ENCODE measurements around the gene NFKB1. TPM values are rescaled to one million over a fixed set of nuclear protein-coding genes. Genes with fewer than 3 reads are reported as not detected.
"Not testable (repeated sequence)": the region's sequence is repeated elsewhere in the genome, so short reads cannot be mapped to it uniquely, and the experiment has no call there.

Gene NFKB1
- total RNA-seq, 1 experiment from 2014 or later: 24.7 TPM

DNA sequence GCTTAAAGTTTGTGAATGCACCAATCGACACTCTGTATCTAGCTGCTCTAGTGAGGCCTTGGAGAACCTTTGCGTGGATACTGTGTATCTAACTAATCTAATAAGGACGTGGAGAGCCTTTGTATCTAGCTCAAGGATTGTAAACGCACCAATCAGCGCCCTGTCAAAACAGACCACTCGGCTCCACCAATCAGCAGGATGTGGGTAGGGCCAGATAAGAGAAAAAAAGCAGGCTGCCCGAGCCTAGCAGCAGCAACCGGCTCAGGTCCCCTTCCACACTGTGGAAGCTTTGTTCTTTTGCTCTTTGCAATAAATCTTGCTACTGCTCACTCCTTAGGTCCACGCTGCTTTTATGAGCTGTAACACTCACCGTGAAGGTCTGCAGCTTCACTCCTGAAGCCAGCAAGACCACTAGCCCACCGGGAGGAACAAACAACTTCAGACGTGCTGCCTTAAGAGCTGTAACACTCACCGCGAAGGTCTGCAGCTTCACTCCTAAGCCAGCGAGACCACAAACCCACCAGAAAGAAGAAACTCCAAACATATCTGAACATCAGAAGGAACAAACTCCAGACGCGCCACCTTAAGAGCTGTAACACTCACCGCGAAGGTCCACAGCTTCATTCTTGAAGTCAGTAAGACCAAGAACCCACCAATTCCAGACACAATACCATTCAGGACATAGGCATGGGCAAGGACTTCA is 17.0 kb upstream of the NFKB1 start:
- H3K36me3 ChIP-seq, DNase-seq, H3K4me3 ChIP-seq, H3K9me3 ChIP-seq, H3K27me3 ChIP-seq: not testable (repeated sequence)

DNA sequence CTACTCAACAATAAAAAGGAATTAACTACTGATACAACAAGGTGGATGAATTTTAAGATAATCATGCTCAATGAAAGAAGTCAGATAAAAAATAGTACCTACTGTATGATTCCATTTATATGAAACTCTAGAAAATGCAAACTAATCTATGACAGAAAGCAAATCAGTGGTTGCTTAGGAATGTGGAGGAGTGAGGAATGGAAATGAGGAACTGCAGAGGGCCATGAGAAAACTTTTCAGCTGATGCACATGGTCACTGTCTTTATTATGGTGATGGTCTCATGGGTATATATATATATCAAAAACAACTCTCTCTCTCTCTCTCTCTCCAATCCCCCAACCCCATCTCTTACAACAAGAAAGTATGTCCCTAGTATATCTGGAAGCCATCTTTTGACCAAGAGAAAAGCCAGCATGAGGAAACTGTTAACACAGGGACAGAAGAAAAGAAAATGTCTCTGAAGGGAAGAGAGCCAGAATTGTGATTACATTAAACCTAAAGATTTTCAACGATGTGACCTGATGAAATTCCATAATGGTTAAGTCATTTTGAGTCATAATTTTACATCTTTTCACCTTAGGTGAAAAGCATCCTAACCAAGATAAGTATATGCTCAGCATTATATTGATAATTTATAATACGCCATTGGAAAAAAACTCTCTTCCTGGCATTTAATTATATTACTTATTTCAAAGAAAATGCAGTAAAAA is 8.5 kb upstream of the NFKB1 start:
- DNase-seq: no peak
- Histone ChIP-seq H3K36me3 (no peaks in the 10 kb centered on the region), H3K27me3 (no peaks in the 10 kb centered on the region), H3K4me3 (no peak overlapping the region), H3K9me3 (no peaks in the 10 kb centered on the region)

DNA sequence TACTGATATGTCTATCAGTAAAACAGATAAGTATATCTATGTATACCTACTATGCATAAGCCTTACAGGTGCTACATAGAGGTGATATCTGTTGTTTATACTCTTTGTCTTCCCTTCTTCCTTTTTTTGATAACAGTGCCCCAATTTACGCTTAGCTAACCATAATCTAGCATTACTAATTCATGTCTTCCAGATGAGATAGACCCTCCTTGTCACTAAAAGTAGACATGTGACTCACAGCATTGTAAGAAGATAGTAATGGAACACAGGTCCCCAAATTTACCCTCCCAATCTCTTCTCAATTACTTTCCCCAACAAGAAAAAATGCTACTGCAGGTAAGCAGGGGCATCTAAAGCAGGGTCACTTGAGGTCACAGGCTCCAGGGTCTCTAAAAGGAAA is 7.9 kb upstream of the NFKB1 start:
- Histone ChIP-seq H3K4me3 (no peak overlapping the region), H3K9me3 (no peaks in the 10 kb centered on the region), H3K36me3 (no peaks in the 10 kb centered on the region), H3K27me3 (no peaks in the 10 kb centered on the region)
- DNase-seq: no peak

DNA sequence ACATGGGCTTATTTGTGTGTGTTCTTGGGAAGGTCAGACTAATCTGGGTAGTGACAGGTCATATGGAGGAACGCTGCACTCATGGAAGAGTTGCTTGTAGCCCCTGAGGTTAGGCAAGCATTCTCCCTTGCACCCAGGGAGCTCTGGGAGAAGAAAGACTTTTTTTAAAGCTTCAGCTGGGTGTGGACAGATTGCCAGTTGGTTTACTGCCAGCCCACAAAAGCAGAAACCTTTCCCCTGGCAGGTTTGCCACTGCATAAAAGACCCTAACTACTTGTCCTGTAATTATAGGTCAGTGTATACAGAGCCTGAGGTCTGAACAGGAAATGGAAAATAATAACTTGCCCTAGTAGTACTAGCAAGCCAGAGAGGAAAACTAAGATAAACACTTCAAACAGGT is 7.4 kb upstream of the NFKB1 start:
- Histone ChIP-seq H3K36me3 (no peaks in the 10 kb centered on the region), H3K9me3 (no peaks in the 10 kb centered on the region), H3K27me3 (no peaks in the 10 kb centered on the region), H3K4me3 (no peak overlapping the region)
- no peak for DNase-seq

DNA sequence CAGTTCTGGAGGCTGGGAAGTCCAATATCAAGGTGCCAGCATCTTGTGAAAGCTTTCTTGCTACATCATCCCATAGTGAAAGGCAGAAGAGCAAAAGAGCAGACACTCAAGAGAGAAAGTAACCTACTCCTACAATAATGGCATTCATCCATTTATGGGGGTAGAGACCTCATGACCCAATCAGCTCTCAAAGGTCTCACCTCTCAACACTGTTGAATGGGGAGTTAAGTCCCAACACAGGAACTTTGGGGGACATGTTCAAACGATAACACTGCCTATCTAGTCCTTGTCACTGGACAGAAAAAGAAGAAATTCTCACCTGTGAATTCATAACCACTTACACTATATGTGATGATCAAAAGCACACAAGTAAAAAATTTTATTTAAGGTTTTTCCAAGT is 6.6 kb upstream of the NFKB1 start:
- DNase-seq: no peak
- H3K4me3 ChIP-seq: no peak overlapping the region
- H3K9me3 ChIP-seq: no peaks in the 10 kb centered on the region
- H3K27me3 ChIP-seq: no peaks in the 10 kb centered on the region
- H3K36me3 ChIP-seq: no peaks in the 10 kb centered on the region

GRCh38 chr4:102497986-102498385 is 3.2 kb upstream of the NFKB1 start:
- no peaks in the 10 kb centered on the region for H3K36me3 ChIP-seq
- H3K27me3 ChIP-seq: no peaks in the 10 kb centered on the region
- no peaks in the 10 kb centered on the region for H3K9me3 ChIP-seq
- DNase-seq: no peak
- H3K4me3 ChIP-seq: no peak overlapping the region

DNA sequence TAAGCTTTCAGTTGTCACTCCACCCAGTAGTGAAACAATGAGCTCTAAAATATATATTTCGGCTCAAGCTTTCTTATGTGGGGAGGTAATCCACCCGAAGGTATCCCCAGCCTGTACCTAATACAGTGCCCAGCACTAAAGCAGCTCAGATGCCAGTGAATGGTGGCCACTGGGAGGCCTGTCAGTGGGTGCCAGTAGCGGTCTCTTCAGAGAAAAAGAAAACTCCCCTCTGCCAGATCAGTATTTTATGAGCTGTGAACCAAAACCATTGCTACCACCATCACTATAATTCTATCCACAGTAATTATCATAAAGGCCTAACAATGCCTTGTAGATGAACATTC is 835 bp upstream of the NFKB1 start:
- no peaks in the 10 kb centered on the region for H3K27me3 ChIP-seq
- peak overlapping the region; percentile 87 for H3K4me3 ChIP-seq
- no peaks in the 10 kb centered on the region for H3K9me3 ChIP-seq
- peak; percentile 16 for DNase-seq
- no peaks in the 10 kb centered on the region for H3K36me3 ChIP-seq

DNA sequence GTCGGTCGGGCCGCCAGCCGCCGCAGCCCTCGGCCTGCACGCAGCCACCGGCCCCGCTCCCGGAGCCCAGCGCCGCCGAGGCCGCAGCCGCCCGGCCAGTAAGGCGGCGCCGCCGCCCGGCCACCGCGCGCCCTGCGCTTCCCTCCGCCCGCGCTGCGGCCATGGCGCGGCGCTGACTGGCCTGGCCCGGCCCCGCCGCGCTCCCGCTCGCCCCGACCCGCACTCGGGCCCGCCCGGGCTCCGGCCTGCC is 213 bp downstream of the NFKB1 start:
- Histone ChIP-seq H3K36me3 (no peaks in the 10 kb centered on the region), H3K27me3 (no peaks in the 10 kb centered on the region), H3K4me3 (peak overlapping the region; percentile 87), H3K9me3 (no peaks in the 10 kb centered on the region)
- no peak for DNase-seq

GRCh38 chr4:102502543-102502818 is 1.3 kb downstream of the NFKB1 start:
- Histone ChIP-seq H3K9me3 (no peaks in the 10 kb centered on the region), H3K36me3 (no peaks in the 10 kb centered on the region), H3K27me3 (no peaks in the 10 kb centered on the region), H3K4me3 (peak overlapping the region; percentile 87)
- no peak for DNase-seq

DNA sequence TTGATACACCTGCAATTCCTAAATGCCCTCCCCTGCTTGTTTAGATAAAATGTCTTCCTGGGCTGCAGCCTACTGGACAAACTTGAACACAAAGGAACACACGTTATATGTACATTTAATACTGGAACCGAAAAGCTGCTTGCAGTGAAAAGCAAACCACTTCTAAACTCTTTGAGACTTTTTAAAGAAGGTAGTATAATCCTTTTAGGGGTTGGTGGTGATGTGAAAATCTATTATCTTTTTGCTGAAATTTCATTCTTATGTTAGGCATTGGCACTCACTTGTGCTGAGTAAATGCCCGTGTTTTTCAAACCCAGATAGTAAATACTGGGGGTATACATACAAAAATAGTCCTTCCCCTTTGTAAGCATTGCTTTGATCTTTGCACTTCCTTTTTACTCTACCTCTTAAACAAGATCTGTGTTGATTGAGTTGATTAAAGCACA is 2.2 kb downstream of the NFKB1 start:
- Histone ChIP-seq H3K9me3 (no peaks in the 10 kb centered on the region), H3K4me3 (peak overlapping the region; percentile 87), H3K36me3 (no peaks in the 10 kb centered on the region), H3K27me3 (no peaks in the 10 kb centered on the region)
- DNase-seq: no peak

GRCh38 chr4:102503831-102504786 is 3.0 kb downstream of the NFKB1 start:
- DNase-seq: no peak
- Histone ChIP-seq H3K4me3 (peak overlapping the region; percentile 87), H3K9me3 (no peaks in the 10 kb centered on the region), H3K36me3 (no peaks in the 10 kb centered on the region), H3K27me3 (no peaks in the 10 kb centered on the region)

- DNase-seq: no peak
- Histone ChIP-seq H3K36me3 (no peaks in the 10 kb centered on the region), H3K27me3 (no peaks in the 10 kb centered on the region), H3K4me3 (no peak overlapping the region), H3K9me3 (no peaks in the 10 kb centered on the region)
These were observed 3.8 kb downstream of the NFKB1 start for GRCh38 chr4:102504941-102505340.

DNA sequence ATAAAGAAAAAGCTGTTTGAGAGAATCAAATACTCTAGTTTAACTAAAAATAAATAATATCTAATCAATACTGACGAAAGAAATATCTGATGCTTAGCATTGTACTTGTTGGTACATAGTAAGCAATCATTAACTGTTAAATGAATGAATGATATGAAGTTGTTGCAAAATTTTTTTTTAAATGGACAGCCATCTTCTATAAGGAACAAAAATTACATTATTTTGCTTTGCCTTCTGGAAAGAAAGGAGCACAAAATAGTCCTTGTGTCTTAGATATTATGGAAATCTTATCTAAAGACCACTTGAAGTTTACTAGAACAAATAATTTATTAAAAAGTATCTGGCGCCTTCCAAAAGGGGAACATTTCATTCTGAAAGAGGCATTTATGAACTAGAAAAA is 4.5 kb downstream of the NFKB1 start:
- H3K4me3 ChIP-seq: no peak overlapping the region
- no peaks in the 10 kb centered on the region for H3K9me3 ChIP-seq
- no peaks in the 10 kb centered on the region for H3K27me3 ChIP-seq
- no peaks in the 10 kb centered on the region for H3K36me3 ChIP-seq
- no peak for DNase-seq

GRCh38 chr4:102506523-102506922 is 5.4 kb downstream of the NFKB1 start:
- H3K27me3 ChIP-seq: no peaks in the 10 kb centered on the region
- no peak for DNase-seq
- H3K36me3 ChIP-seq: no peaks in the 10 kb centered on the region
- no peak overlapping the region for H3K4me3 ChIP-seq
- no peaks in the 10 kb centered on the region for H3K9me3 ChIP-seq

- no peaks in the 10 kb centered on the region for H3K27me3 ChIP-seq
These were observed 10.9 kb downstream of the NFKB1 start for GRCh38 chr4:102511830-102512605.

DNA sequence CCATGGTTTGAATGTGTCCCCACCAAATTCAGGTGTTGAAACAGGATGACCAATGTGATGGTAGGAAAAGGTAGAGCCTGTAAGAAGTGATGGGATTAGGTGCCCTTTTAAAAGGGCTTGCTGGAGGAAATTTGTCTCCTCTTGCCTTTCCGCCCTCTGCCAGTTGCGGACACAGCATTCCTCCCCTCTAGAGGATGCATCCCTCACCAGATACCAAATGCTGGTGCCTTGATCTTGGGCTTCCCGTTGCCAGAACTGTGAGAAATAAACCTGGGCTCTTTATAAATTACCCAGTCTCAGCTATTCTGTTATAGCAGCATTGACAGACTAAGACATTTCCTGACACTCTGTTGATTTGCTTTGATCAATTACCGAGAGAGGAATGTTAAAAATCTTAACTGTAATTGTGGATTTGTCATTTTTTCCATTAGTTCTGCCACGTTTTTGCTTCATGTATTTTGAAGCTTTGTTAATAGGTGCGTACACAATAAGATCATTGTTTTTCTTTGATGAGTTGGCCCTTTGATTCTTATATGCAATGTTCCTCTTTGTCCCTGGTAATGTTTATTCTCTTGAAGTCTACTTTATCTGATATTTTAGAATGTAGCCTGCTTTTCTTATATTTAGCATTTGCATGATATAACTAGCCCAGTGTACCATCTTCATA is 13.3 kb downstream of the NFKB1 start:
- Histone ChIP-seq H3K4me3 (no peak overlapping the region), H3K27me3 (no peaks in the 10 kb centered on the region), H3K9me3 (no peaks in the 10 kb centered on the region), H3K36me3 (no peaks in the 10 kb centered on the region)
- no peak for DNase-seq

More at GRCh38 chr4:102511830-102512605, 10.9 kb downstream of the NFKB1 start:
- no peak for DNase-seq
- Histone ChIP-seq H3K9me3 (no peaks in the 10 kb centered on the region), H3K36me3 (no peaks in the 10 kb centered on the region), H3K4me3 (no peak overlapping the region)

DNA sequence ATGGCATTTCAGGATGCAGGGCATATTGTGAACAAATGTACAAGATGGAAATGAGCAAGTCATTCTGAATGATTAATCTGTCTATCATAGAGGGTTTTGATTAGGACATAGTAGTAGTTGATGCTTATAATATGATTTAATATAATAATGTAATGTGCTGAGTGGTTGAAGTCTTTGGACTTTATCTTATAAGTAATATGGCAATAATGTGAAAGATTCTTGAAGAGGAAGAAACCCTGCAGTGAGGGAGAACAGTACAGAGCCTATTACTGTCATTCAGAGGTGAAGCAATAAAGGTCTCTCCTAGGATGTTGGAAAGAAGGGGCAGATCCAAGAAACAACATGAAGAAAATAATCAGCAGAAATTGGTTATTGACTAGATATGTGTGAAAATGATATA is 16.6 kb downstream of the NFKB1 start:
- Histone ChIP-seq H3K9me3 (no peaks in the 10 kb centered on the region), H3K4me3 (no peak overlapping the region), H3K36me3 (no peaks in the 10 kb centered on the region), H3K27me3 (no peaks in the 10 kb centered on the region)
- no peak for DNase-seq
